Measurements from ENCODE around the gene MYO3B. TPM values are rescaled to one million over a fixed set of nuclear protein-coding genes. Genes with fewer than 3 reads are reported as not detected.

MYO3B gene
- total RNA-seq, 1 experiment from 2014 or later = 0.50 TPM

DNA sequence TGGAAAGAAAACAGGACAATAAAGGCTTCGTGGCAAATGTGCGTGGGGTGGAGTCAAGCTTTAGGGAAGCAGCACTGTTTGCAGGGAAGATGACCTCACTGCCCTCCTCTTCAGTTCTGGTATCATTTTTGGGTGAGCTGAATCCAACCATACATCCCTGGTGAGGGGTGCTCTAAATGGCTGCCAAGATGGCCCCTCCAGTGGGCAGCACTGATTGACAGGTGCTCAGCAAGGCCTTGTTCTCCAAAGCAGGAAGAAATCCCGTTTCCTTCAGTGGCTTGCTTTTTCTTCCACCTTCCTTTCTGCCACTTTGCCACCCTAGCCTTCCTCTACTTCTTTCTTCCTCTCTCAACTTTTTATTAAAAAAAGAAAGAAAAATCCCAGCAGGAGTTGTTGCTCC, 404.4 kb downstream of the MYO3B start (continued):
- TF ChIP-seq, protein P1, sequence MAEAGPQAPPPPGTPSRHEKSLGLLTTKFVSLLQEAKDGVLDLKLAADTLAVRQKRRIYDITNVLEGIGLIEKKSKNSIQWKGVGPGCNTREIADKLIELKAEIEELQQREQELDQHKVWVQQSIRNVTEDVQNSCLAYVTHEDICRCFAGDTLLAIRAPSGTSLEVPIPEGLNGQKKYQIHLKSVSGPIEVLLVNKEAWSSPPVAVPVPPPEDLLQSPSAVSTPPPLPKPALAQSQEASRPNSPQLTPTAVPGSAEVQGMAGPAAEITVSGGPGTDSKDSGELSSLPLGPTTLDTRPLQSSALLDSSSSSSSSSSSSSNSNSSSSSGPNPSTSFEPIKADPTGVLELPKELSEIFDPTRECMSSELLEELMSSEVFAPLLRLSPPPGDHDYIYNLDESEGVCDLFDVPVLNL (CRISPR knock-in tag; IDR thresholded peaks at IDR 0.05; ENCODE audit: borderline replicate concordance, low read depth) = no peak
- TF ChIP-seq NR3C1 (CRISPR knock-in tag; conservative IDR thresholded peaks at IDR 0.05; ENCODE audit: low read depth) = no peak
- TF ChIP-seq, protein P2, sequence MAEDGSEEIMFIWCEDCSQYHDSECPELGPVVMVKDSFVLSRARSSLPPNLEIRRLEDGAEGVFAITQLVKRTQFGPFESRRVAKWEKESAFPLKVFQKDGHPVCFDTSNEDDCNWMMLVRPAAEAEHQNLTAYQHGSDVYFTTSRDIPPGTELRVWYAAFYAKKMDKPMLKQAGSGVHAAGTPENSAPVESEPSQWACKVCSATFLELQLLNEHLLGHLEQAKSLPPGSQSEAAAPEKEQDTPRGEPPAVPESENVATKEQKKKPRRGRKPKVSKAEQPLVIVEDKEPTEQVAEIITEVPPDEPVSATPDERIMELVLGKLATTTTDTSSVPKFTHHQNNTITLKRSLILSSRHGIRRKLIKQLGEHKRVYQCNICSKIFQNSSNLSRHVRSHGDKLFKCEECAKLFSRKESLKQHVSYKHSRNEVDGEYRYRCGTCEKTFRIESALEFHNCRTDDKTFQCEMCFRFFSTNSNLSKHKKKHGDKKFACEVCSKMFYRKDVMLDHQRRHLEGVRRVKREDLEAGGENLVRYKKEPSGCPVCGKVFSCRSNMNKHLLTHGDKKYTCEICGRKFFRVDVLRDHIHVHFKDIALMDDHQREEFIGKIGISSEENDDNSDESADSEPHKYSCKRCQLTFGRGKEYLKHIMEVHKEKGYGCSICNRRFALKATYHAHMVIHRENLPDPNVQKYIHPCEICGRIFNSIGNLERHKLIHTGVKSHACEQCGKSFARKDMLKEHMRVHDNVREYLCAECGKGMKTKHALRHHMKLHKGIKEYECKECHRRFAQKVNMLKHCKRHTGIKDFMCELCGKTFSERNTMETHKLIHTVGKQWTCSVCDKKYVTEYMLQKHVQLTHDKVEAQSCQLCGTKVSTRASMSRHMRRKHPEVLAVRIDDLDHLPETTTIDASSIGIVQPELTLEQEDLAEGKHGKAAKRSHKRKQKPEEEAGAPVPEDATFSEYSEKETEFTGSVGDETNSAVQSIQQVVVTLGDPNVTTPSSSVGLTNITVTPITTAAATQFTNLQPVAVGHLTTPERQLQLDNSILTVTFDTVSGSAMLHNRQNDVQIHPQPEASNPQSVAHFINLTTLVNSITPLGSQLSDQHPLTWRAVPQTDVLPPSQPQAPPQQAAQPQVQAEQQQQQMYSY (CRISPR knock-in tag; IDR thresholded peaks at IDR 0.05) = no peak
- TF ChIP-seq NFE2L1 (CRISPR knock-in tag; IDR thresholded peaks at IDR 0.05) = no peak
- TF ChIP-seq, protein P3, sequence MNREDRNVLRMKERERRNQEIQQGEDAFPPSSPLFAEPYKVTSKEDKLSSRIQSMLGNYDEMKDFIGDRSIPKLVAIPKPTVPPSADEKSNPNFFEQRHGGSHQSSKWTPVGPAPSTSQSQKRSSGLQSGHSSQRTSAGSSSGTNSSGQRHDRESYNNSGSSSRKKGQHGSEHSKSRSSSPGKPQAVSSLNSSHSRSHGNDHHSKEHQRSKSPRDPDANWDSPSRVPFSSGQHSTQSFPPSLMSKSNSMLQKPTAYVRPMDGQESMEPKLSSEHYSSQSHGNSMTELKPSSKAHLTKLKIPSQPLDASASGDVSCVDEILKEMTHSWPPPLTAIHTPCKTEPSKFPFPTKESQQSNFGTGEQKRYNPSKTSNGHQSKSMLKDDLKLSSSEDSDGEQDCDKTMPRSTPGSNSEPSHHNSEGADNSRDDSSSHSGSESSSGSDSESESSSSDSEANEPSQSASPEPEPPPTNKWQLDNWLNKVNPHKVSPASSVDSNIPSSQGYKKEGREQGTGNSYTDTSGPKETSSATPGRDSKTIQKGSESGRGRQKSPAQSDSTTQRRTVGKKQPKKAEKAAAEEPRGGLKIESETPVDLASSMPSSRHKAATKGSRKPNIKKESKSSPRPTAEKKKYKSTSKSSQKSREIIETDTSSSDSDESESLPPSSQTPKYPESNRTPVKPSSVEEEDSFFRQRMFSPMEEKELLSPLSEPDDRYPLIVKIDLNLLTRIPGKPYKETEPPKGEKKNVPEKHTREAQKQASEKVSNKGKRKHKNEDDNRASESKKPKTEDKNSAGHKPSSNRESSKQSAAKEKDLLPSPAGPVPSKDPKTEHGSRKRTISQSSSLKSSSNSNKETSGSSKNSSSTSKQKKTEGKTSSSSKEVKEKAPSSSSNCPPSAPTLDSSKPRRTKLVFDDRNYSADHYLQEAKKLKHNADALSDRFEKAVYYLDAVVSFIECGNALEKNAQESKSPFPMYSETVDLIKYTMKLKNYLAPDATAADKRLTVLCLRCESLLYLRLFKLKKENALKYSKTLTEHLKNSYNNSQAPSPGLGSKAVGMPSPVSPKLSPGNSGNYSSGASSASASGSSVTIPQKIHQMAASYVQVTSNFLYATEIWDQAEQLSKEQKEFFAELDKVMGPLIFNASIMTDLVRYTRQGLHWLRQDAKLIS (CRISPR knock-in tag; IDR thresholded peaks at IDR 0.05; ENCODE audit: borderline replicate concordance) = no peak
- TF ChIP-seq, protein P4, sequence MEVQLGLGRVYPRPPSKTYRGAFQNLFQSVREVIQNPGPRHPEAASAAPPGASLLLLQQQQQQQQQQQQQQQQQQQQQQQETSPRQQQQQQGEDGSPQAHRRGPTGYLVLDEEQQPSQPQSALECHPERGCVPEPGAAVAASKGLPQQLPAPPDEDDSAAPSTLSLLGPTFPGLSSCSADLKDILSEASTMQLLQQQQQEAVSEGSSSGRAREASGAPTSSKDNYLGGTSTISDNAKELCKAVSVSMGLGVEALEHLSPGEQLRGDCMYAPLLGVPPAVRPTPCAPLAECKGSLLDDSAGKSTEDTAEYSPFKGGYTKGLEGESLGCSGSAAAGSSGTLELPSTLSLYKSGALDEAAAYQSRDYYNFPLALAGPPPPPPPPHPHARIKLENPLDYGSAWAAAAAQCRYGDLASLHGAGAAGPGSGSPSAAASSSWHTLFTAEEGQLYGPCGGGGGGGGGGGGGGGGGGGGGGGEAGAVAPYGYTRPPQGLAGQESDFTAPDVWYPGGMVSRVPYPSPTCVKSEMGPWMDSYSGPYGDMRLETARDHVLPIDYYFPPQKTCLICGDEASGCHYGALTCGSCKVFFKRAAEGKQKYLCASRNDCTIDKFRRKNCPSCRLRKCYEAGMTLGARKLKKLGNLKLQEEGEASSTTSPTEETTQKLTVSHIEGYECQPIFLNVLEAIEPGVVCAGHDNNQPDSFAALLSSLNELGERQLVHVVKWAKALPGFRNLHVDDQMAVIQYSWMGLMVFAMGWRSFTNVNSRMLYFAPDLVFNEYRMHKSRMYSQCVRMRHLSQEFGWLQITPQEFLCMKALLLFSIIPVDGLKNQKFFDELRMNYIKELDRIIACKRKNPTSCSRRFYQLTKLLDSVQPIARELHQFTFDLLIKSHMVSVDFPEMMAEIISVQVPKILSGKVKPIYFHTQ (CRISPR knock-in tag; IDR thresholded peaks at IDR 0.05) = no peak
- TF ChIP-seq, protein P5, sequence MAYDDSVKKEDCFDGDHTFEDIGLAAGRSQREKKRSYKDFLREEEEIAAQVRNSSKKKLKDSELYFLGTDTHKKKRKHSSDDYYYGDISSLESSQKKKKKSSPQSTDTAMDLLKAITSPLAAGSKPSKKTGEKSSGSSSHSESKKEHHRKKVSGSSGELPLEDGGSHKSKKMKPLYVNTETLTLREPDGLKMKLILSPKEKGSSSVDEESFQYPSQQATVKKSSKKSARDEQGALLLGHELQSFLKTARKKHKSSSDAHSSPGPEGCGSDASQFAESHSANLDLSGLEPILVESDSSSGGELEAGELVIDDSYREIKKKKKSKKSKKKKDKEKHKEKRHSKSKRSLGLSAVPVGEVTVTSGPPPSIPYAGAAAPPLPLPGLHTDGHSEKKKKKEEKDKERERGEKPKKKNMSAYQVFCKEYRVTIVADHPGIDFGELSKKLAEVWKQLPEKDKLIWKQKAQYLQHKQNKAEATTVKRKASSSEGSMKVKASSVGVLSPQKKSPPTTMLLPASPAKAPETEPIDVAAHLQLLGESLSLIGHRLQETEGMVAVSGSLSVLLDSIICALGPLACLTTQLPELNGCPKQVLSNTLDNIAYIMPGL (CRISPR knock-in tag; IDR thresholded peaks at IDR 0.05) = no peak
- TF ChIP-seq, protein P6, sequence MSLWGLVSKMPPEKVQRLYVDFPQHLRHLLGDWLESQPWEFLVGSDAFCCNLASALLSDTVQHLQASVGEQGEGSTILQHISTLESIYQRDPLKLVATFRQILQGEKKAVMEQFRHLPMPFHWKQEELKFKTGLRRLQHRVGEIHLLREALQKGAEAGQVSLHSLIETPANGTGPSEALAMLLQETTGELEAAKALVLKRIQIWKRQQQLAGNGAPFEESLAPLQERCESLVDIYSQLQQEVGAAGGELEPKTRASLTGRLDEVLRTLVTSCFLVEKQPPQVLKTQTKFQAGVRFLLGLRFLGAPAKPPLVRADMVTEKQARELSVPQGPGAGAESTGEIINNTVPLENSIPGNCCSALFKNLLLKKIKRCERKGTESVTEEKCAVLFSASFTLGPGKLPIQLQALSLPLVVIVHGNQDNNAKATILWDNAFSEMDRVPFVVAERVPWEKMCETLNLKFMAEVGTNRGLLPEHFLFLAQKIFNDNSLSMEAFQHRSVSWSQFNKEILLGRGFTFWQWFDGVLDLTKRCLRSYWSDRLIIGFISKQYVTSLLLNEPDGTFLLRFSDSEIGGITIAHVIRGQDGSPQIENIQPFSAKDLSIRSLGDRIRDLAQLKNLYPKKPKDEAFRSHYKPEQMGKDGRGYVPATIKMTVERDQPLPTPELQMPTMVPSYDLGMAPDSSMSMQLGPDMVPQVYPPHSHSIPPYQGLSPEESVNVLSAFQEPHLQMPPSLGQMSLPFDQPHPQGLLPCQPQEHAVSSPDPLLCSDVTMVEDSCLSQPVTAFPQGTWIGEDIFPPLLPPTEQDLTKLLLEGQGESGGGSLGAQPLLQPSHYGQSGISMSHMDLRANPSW (CRISPR knock-in tag; conservative IDR thresholded peaks at IDR 0.05; ENCODE audit: low read depth) = no peak
- no peak for TF ChIP-seq ZNF396 (CRISPR knock-in tag; IDR thresholded peaks at IDR 0.05; ENCODE audit: borderline replicate concordance)
- no peak for TF ChIP-seq ZNF121 (CRISPR knock-in tag; IDR thresholded peaks at IDR 0.05)
- TF ChIP-seq, protein P7, sequence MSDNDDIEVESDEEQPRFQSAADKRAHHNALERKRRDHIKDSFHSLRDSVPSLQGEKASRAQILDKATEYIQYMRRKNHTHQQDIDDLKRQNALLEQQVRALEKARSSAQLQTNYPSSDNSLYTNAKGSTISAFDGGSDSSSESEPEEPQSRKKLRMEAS (CRISPR knock-in tag; IDR thresholded peaks at IDR 0.05) = no peak
- TF ChIP-seq GABPB1 (CRISPR knock-in tag; IDR thresholded peaks at IDR 0.05) = no peak
- TF ChIP-seq, protein P8, sequence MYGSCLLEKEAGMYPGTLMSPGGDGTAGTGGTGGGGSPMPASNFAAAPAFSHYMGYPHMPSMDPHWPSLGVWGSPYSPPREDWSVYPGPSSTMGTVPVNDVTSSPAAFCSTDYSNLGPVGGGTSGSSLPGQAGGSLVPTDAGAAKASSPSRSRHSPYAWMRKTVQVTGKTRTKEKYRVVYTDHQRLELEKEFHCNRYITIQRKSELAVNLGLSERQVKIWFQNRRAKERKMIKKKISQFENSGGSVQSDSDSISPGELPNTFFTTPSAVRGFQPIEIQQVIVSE (CRISPR knock-in tag; IDR thresholded peaks at IDR 0.05; ENCODE audit: borderline replicate concordance) = no peak

All from WTC11 (cell line).